Small intestine (tissue), 7 donors: ENCODE measurements around the gene SFXN2. TPM values are rescaled to one million over a fixed set of nuclear protein-coding genes. Genes with fewer than 3 reads are reported as not detected.
"Not testable (repeated sequence)": the region's sequence is repeated elsewhere in the genome, so short reads cannot be mapped to it uniquely, and the experiment has no call there.

Experiments used
- DNase-seq, 2 donors: peaks; one replicate each; pipeline versions ENCODE4 v3.0.0 to v3.0.0-alpha.2; 2013
- FAIRE-seq: peaks from 2 replicates; lab custom pipeline; 2012; peaks lifted over from hg19 to GRCh38; lab: Jason Lieb, UNC
- H3K27ac ChIP-seq, 3 donors: one replicate each; pipeline ENCODE4 v1.5.1; 2013; ENCODE audit warnings: low read length in 2 of 3, mild to moderate bottlenecking in 2 of 3, control low read depth in 1 of 3, inconsistent platforms in 1 of 3, low read depth in 1 of 3, moderate library complexity in 1 of 3
- H3K27me3 ChIP-seq, 3 donors: one replicate each; pipeline ENCODE4 v1.6.1; 2013; ENCODE audit warnings: low read length in 3 of 3, inconsistent platforms in 1 of 3; ENCODE audit not compliant: control insufficient read depth in 3 of 3, insufficient read depth in 3 of 3
- H3K36me3 ChIP-seq, 3 donors: one replicate each; pipeline ENCODE4 v1.6.1; 2013; ENCODE audit warnings: low read length in 3 of 3, inconsistent platforms in 1 of 3, low read depth in 1 of 3, mild to moderate bottlenecking in 1 of 3, moderate library complexity in 1 of 3; ENCODE audit not compliant: control insufficient read depth in 3 of 3, insufficient read depth in 2 of 3
- H3K4me1 ChIP-seq, 3 donors: one replicate each; pipeline ENCODE4 v1.6.1; 2013; ENCODE audit warnings: low read length in 2 of 3, inconsistent platforms in 1 of 3, low read depth in 1 of 3, mild to moderate bottlenecking in 1 of 3, moderate library complexity in 1 of 3; ENCODE audit not compliant: control insufficient read depth in 3 of 3, insufficient read depth in 2 of 3
- H3K4me3 ChIP-seq, 3 donors: one replicate each; pipeline ENCODE4 v1.5.1; 2013; ENCODE audit warnings: low read length in 3 of 3, control low read depth in 1 of 3, inconsistent platforms in 1 of 3, low read depth in 1 of 3, mild to moderate bottlenecking in 1 of 3, moderate library complexity in 1 of 3
- H3K9me3 ChIP-seq, 2 donors: one replicate each; pipeline ENCODE4 v1.6.1; 2013; ENCODE audit warnings: low read depth in 1 of 2, low read length in 1 of 2; ENCODE audit not compliant: control insufficient read depth in 2 of 2, insufficient read depth in 1 of 2
- WGBS, 3 donors: extraction: QIAGEN DNeasy Blood & Tissue Kit; methylation state at CpG; one replicate each; pipeline ENCODE4 v1.1.7; 2013; 5-methylcytosine and 5-hydroxymethylcytosine counted together
- polyA plus RNA-seq, 4 donors: library from polyadenylated mRNA; stranded (reverse) in 3 of 4; unstranded in 1 of 4; fragments of 200-250 nt in 3 of 4; fragments of 120-200 nt in 1 of 4; gene quantifications; one replicate each; pipeline versions ENCODE4 v1.2.1 to v1.2.3, GENCODE V29; 2013
- donor health status: healthy with polysubstance abuse.
- donor health status: control.
- donor health status: control.
- donor health status: Bipolar disorder and iron deficiency.
- donor health status: healthy.

Gene SFXN2
- polyA plus RNA-seq, 4 donors, result 2.0 to 31.2 (median 10.9) TPM

GRCh38 chr10:102758240-102758932 lies 44.0 kb downstream of the SFXN2 start:
- H3K9me3 ChIP-seq, result no peaks in the 10 kb centered on the region
- no peaks in the 10 kb centered on the region for H3K4me1 ChIP-seq
- H3K36me3 ChIP-seq, result peaks cover 2 to 17% (median 2%) of the 10 kb centered on the region in 3 donors
- H3K27me3 ChIP-seq, result no peaks in the 10 kb centered on the region
- FAIRE-seq, result no peak
- WGBS, 3 donors, result 70 to 91% (median 87%) methylated on average over 9 of the region's 9 CpGs
- no peak overlapping the region for H3K4me3 ChIP-seq
- peak overlapping the region in 1 of 3 donors; percentile 49 for H3K27ac ChIP-seq
- no peak for DNase-seq

- H3K4me3 ChIP-seq, H3K9me3 ChIP-seq, FAIRE-seq, H3K27me3 ChIP-seq, H3K4me1 ChIP-seq, H3K27ac ChIP-seq, DNase-seq: not testable (repeated sequence)
- 60 to 81% (median 63%) methylated on average over 5 to 7 of the region's 12 CpGs for WGBS, 3 donors
- peaks cover 2 to 21% (median 5%) of the 10 kb centered on the region in 3 donors for H3K36me3 ChIP-seq
Measured at GRCh38 chr10:102758933-102759262, 44.5 kb downstream of the SFXN2 start.

- H3K27ac ChIP-seq, result no peak overlapping the region
- WGBS, 3 donors, result 90 to 96% (median 92%) methylated on average over 3 of the region's 3 CpGs
- no peak for FAIRE-seq
Measured at GRCh38 chr10:102759497-102760210, 45.2 kb downstream of the SFXN2 start.

GRCh38 chr10:102761981-102762380 lies 47.5 kb downstream of the SFXN2 start:
- Histone ChIP-seq H3K27me3 (no peaks in the 10 kb centered on the region), H3K36me3 (peaks cover 2 to 24% (median 10%) of the 10 kb centered on the region in 3 donors), H3K9me3 (no peaks in the 10 kb centered on the region), H3K27ac (no peak overlapping the region), H3K4me3 (no peak overlapping the region), H3K4me1 (no peaks in the 10 kb centered on the region)
- 94 to 98% (median 98%) methylated on average over 4 of the region's 4 CpGs for WGBS, 3 donors
- DNase-seq (no peak), FAIRE-seq (no peak)

More at GRCh38 chr10:102759497-102760210, 45.2 kb downstream of the SFXN2 start:
- H3K4me3 ChIP-seq, result no peak overlapping the region
- DNase-seq, result no peak
- no peaks in the 10 kb centered on the region for H3K27me3 ChIP-seq
- H3K36me3 ChIP-seq, result peaks cover 2 to 20% (median 5%) of the 10 kb centered on the region in 3 donors
- no peaks in the 10 kb centered on the region for H3K9me3 ChIP-seq
- H3K4me1 ChIP-seq, result no peaks in the 10 kb centered on the region

- Histone ChIP-seq H3K4me1 (peaks cover 0 to 4% (median 0%) of the 10 kb centered on the region in 3 donors), H3K27me3 (no peaks in the 10 kb centered on the region), H3K9me3 (no peaks in the 10 kb centered on the region), H3K36me3 (peaks cover 2 to 24% (median 10%) of the 10 kb centered on the region in 3 donors), H3K4me3 (no peak overlapping the region), H3K27ac (no peak overlapping the region)
- DNase-seq (no peak), FAIRE-seq (no peak)
- 74 to 84% (median 83%) methylated on average over 7 of the region's 7 CpGs for WGBS, 3 donors
Measured at GRCh38 chr10:102762401-102763015, 48.1 kb downstream of the SFXN2 start.

- 85 to 91% (median 90%) methylated on average over 7 of the region's 7 CpGs for WGBS, 3 donors
- Histone ChIP-seq H3K4me1 (peaks cover 0 to 4% (median 0%) of the 10 kb centered on the region in 3 donors), H3K36me3 (peaks cover 2 to 24% (median 10%) of the 10 kb centered on the region in 3 donors), H3K4me3 (no peak overlapping the region), H3K9me3 (no peaks in the 10 kb centered on the region), H3K27me3 (no peaks in the 10 kb centered on the region), H3K27ac (no peak overlapping the region)
- DNase-seq (no peak), FAIRE-seq (no peak)
Measured at GRCh38 chr10:102763037-102763607, 48.7 kb downstream of the SFXN2 start.

- H3K36me3 ChIP-seq, result peaks cover 2 to 24% (median 10%) of the 10 kb centered on the region in 3 donors
- WGBS, 3 donors, result 72 to 84% (median 82%) methylated on average over 6 of the region's 6 CpGs
- H3K4me1 ChIP-seq, result peaks cover 0 to 6% (median 3%) of the 10 kb centered on the region in 3 donors
- H3K9me3 ChIP-seq, result no peaks in the 10 kb centered on the region
- DNase-seq, result no peak
- H3K4me3 ChIP-seq, result no peak overlapping the region
- no peaks in the 10 kb centered on the region for H3K27me3 ChIP-seq
- no peak overlapping the region for H3K27ac ChIP-seq
- no peak for FAIRE-seq
Measured at GRCh38 chr10:102764470-102765161, 50.2 kb downstream of the SFXN2 start.

- FAIRE-seq, result no peak
- WGBS, 3 donors, result 78 to 86% (median 81%) methylated on average over 7 of the region's 7 CpGs
- Histone ChIP-seq H3K4me1 (peaks cover 0 to 7% (median 6%) of the 10 kb centered on the region in 3 donors), H3K27ac (no peak overlapping the region), H3K4me3 (no peak overlapping the region), H3K9me3 (no peaks in the 10 kb centered on the region), H3K27me3 (no peaks in the 10 kb centered on the region), H3K36me3 (peaks cover 2 to 24% (median 10%) of the 10 kb centered on the region in 3 donors)
- no peak for DNase-seq
Measured at GRCh38 chr10:102765336-102765735, 50.9 kb downstream of the SFXN2 start.
